Measurements from ENCODE around the gene MYO5B. TPM values are rescaled to one million over a fixed set of nuclear protein-coding genes. Genes with fewer than 3 reads are reported as not detected.
"Not testable (repeated sequence)": the region's sequence is repeated elsewhere in the genome, so short reads cannot be mapped to it uniquely, and the experiment has no call there.

MYO5B gene
- total RNA-seq, 4 donors from 2014 or later: 0.05 to 0.60 (median 0.35) TPM

DNA sequence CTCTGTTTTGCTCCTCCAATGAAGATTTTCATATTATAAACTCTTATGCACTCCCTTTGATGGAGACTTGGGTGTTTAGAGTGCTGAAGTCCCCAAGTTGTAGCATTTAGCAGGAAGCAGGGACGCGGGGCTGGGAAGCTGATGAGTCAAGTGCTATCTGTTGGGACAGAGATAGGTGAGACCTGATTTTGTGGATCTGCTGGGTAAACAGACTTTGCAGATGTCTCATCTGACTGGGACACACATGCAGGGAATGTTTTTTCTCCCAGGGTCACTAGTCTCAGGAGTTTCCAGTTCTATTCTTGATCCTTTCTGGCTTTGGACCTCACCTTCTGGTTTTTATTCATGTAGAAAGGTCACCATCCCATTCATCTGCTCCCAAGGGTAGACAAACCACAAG, 301.9 kb downstream of the MYO5B start:
- Histone ChIP-seq H3K27me3 (no peaks in the 10 kb centered on the region), H3K27ac (no peak overlapping the region), H3K4me1 (no peaks in the 10 kb centered on the region), H3K36me3 (no peaks in the 10 kb centered on the region), H3K9me3 (no peaks in the 10 kb centered on the region), H3K4me3 (no peak overlapping the region)
- no peak for ATAC-seq
- TF ChIP-seq, protein P1, sequence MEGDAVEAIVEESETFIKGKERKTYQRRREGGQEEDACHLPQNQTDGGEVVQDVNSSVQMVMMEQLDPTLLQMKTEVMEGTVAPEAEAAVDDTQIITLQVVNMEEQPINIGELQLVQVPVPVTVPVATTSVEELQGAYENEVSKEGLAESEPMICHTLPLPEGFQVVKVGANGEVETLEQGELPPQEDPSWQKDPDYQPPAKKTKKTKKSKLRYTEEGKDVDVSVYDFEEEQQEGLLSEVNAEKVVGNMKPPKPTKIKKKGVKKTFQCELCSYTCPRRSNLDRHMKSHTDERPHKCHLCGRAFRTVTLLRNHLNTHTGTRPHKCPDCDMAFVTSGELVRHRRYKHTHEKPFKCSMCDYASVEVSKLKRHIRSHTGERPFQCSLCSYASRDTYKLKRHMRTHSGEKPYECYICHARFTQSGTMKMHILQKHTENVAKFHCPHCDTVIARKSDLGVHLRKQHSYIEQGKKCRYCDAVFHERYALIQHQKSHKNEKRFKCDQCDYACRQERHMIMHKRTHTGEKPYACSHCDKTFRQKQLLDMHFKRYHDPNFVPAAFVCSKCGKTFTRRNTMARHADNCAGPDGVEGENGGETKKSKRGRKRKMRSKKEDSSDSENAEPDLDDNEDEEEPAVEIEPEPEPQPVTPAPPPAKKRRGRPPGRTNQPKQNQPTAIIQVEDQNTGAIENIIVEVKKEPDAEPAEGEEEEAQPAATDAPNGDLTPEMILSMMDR (IDR thresholded peaks at IDR 0.05 in 4 of 5, conservative IDR thresholded peaks at IDR 0.05 in 1 of 5): no peak
- TF ChIP-seq POLR2A (IDR thresholded peaks at IDR 0.05): no peak
- in situ Hi-C loops (cut with MboI; ENCODE audit: low sequenced_read_pairs in 4 of 4) (no loop called here), intact Hi-C loops (cut with DNase I; ENCODE audit: low total_unique reads) (no loop called here)
- DNase-seq: no peak

DNA sequence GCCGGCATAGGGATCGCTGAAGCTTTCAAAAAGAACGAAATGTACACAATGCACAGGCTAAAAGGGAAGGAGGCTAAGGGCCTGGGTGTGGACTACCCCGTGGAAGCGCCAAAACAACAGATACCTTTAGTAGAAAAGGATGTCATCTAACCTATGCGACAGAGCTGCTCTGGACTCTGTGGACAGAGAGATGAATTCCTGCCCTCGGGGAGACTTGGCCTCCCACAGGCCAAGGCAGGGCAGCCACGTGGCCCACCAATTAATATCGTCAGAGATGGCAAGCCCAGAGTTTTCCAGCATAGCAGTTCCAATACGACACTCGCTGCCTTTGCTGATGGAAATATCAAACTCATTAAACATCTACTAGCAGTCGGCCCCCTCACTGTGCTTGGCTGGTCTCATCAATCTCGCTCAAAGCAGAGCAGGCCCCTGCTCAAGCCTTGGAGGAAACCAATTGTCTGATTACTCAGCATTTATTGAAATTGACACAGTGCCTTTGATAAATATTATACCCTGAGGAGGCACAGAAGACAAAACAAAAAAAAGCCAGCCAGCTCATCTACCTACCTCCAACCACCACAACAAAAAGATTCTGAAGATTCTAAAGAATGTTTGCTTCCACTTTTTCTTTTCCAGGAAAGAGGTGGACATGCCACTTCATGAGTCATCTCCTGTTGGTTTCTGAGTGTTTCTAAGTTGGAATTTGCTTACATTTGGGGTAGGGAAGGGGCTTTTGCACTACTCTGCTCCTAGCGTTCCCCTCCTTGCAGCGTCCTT, 302.6 kb downstream of the MYO5B start:
- Histone ChIP-seq H3K27me3 (no peaks in the 10 kb centered on the region), H3K4me1 (no peaks in the 10 kb centered on the region), H3K27ac (no peak overlapping the region), H3K36me3 (no peaks in the 10 kb centered on the region), H3K4me3 (no peak overlapping the region), H3K9me3 (no peaks in the 10 kb centered on the region)
- intact Hi-C loops (cut with DNase I; ENCODE audit: low total_unique reads): no loop called here
- ATAC-seq (no peak), DNase-seq (no peak)
- TF ChIP-seq POLR2A (IDR thresholded peaks at IDR 0.05): no peak
- TF ChIP-seq, protein P1 (IDR thresholded peaks at IDR 0.05 in 4 of 5, conservative IDR thresholded peaks at IDR 0.05 in 1 of 5): no peak
- in situ Hi-C loops (cut with MboI; ENCODE audit: low sequenced_read_pairs in 4 of 4): no loop called here

DNA sequence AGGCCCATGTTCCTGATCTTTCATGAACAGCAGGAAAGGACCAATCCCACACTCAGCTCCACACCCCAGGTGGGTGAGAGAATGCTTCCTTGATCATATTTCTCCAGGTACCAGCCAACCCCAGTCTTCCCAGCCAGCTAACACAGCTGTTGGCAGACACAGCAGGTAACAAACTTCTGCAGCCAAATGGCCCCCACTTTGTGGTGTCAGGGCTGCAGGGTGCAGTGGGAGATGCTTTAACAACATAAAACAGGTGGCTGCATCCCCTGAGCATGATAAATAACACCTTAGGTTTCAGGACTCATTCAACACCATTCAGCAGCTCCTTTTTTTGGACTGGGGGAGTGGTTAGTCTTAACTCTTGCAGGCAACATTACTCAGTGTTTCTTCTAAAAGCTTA, 304.9 kb downstream of the MYO5B start:
- Histone ChIP-seq H3K9me3 (no peaks in the 10 kb centered on the region), H3K4me3 (no peak overlapping the region), H3K36me3 (no peaks in the 10 kb centered on the region), H3K27ac (no peak overlapping the region), H3K27me3 (no peaks in the 10 kb centered on the region), H3K4me1 (no peaks in the 10 kb centered on the region)
- TF ChIP-seq POLR2A (IDR thresholded peaks at IDR 0.05): no peak
- TF ChIP-seq, protein P1 (IDR thresholded peaks at IDR 0.05 in 4 of 5, conservative IDR thresholded peaks at IDR 0.05 in 1 of 5): no peak
- DNase-seq: no peak
- in situ Hi-C loops (cut with MboI; ENCODE audit: low sequenced_read_pairs in 4 of 4): no loop called here
- intact Hi-C loops (cut with DNase I; ENCODE audit: low total_unique reads): no loop called here
- ATAC-seq: no peak

DNA sequence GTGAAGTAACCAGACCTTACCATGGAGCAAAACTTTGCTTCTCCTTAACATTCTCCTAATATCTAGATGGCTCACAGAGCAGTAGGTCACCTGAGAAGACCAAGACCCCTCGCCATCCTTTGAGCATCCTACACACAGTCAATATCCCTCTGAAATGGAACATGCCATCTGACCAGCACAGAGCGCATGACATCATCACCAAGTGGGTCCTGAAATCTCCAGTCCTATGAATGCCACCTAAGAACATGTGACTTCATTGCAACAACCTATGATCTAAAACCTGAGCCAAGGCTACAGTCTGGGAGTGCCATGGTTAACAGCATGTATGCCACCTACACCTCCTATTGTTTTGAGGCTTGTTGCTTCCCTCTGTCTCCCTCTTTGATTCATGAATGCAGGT, 305.4 kb downstream of the MYO5B start:
- DNase-seq; in situ Hi-C loops (cut with MboI; ENCODE audit: low sequenced_read_pairs in 4 of 4); H3K4me3 ChIP-seq; H3K27ac ChIP-seq; H3K36me3 ChIP-seq; intact Hi-C loops (cut with DNase I; ENCODE audit: low total_unique reads); H3K27me3 ChIP-seq; H3K9me3 ChIP-seq; H3K4me1 ChIP-seq; ATAC-seq: not testable (repeated sequence)

DNA sequence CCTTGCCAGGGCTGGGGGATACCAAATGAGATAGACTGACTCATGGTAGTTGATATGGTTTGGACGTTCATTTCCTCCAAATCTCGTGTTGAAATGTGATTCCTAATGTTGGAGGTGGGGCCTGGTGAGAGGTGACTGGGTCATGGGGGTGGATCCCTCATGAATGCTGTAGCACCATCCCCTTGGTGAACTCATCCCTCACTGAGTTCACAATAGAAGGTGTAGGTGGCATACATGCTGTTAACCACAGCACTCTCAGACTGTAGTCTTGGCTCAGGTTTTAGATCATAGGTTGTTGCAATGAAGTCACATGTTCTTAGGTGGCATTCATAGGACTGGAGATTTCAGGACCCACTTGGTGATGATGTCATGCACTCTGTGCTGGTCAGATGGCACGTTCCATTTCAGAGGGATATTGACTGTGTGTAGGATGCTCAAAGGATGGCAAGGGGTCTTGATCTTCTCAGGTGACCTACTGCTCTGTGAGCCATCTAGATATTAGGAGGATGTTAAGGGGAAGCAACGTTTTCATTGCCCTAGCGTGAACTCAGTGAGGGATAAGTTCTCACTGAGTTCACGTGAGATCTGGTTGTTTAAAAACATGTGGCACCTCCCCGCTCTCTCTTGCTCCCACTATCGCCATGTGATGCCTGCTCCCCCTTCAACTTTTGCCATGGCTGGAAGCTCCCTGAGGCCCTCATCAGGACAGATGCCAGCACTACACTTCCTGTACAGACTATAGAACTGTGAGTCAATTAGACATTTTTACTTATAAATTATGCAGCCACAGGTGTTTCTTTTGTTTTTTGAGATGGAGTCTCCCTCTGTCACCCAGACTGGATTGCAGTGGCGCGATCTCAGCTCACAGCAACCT, 307.8 kb downstream of the MYO5B start:
- no peaks in the 10 kb centered on the region for H3K36me3 ChIP-seq
- no peak overlapping the region for H3K27ac ChIP-seq
- no peak for TF ChIP-seq POLR2A (IDR thresholded peaks at IDR 0.05)
- TF ChIP-seq, protein P1 (IDR thresholded peaks at IDR 0.05 in 4 of 5, conservative IDR thresholded peaks at IDR 0.05 in 1 of 5): no peak
- in situ Hi-C loops (cut with MboI; ENCODE audit: low sequenced_read_pairs in 4 of 4) (no loop called here), intact Hi-C loops (cut with DNase I; ENCODE audit: low total_unique reads) (no loop called here)
- H3K4me3 ChIP-seq: no peak overlapping the region
- H3K9me3 ChIP-seq: no peaks in the 10 kb centered on the region
- no peaks in the 10 kb centered on the region for H3K4me1 ChIP-seq
- no peaks in the 10 kb centered on the region for H3K27me3 ChIP-seq
- ATAC-seq: no peak
- no peak for DNase-seq
